GM12872 (cell line): ENCODE results near the gene SEMA3B.

Experiments used
- TF ChIP-seq, protein P1 (sequence below): IDR thresholded peaks from 3 replicates; pipeline ENCODE4 v1.5.1; 2011; ENCODE audit warnings: low read depth, mild to moderate bottlenecking, low read length, moderate library complexity; ENCODE audit not compliant: insufficient read depth

Gene SEMA3B

DNA sequence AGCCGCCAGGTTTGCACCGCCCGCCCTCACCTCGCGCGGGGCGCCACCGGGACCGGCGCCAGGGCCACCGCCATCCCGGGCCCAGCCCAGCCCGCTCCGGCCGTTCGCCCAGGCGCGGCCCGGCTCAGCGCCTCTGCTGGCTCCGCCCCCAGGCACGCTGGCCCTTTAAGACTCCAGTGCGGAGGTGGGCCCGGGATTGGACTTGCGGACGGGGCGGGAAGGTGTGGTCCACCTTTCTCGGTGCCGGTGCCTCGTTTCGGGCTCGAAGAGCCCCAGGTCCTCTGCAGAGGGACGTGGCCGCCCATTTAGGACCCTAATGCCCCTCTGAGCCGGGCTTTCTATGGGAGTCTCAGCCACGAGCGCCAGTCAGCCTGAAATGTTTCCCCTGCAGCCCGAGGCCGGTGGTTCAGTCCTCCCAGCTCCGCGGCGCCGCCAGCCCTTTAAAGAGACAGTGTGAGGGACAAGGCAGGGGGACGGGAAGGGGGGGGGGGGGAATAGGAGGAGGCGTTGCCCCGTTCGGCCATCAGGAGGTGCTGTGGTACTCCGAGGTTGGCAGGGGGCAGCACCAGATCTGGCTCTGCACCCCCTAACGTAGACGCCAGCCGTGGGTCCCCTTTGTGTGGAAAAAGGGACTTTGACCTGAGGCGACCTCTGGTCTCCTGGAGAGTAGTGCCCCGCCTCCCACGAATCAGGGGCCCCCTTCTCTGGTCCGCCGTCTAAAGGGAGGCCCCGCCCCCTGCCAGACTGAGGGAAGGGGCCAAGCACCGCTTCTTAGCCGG lies 52.6 kb downstream of the SEMA3B start:
- TF ChIP-seq, protein P1, sequence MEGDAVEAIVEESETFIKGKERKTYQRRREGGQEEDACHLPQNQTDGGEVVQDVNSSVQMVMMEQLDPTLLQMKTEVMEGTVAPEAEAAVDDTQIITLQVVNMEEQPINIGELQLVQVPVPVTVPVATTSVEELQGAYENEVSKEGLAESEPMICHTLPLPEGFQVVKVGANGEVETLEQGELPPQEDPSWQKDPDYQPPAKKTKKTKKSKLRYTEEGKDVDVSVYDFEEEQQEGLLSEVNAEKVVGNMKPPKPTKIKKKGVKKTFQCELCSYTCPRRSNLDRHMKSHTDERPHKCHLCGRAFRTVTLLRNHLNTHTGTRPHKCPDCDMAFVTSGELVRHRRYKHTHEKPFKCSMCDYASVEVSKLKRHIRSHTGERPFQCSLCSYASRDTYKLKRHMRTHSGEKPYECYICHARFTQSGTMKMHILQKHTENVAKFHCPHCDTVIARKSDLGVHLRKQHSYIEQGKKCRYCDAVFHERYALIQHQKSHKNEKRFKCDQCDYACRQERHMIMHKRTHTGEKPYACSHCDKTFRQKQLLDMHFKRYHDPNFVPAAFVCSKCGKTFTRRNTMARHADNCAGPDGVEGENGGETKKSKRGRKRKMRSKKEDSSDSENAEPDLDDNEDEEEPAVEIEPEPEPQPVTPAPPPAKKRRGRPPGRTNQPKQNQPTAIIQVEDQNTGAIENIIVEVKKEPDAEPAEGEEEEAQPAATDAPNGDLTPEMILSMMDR = peak; percentile 82

DNA sequence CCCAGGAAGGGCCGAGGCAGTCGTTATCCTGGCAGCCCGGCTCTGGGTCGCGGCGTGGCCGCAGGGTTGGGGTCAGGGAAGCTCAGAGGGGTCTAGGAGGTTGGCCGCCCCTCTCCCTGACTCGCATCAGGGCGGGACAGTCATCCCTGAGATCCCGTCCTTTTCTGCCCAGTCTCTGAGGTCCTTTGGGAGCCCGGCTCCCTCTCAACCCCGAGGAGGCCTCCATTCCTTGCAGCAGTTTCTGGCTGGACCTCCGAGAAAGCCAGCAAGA lies 53.1 kb downstream of the SEMA3B start:
- TF ChIP-seq, protein P1 = no peak

DNA sequence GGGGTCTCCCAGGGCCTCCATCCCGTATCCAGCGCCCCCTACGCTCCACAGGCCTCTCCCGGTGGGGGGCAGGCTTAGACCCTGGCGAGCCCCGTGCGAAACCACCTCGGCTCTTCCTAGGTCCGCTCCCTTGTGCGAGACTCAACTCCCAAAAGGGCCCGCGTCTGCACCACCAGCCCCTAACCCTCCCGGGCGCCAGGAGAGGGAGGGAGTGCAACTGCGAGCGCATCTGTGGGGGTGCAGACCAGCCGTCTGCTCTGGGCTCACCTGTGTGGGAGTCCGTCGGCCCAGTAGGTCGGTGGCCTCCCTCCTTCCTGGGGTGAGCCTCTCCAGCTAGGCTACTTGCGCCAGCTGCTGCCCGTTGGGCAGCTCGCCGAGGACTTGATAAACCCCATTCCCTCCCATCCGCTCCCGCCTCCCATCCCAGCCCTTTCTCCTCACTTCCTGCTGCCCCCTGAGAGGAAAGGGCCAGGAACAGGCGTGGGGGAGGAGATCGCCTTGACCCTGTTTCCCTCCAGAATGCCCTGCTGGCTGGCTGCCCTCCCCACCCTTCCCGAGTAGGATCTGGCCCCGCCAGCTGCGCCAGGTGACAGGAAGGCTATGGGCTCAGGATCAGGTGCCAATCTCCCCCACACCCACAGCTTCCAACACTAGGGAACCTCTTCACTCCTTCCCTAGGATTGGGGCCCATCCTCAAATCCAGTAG lies 53.6 kb downstream of the SEMA3B start, which contains the start of gene HYAL2:
TSS of gene HYAL2 (minus strand) at position 360 of the 706 bp plus-strand sequence. CDS start 2,256 bp downstream, outside the sequence.
- TF ChIP-seq, protein P1 = no peak

DNA sequence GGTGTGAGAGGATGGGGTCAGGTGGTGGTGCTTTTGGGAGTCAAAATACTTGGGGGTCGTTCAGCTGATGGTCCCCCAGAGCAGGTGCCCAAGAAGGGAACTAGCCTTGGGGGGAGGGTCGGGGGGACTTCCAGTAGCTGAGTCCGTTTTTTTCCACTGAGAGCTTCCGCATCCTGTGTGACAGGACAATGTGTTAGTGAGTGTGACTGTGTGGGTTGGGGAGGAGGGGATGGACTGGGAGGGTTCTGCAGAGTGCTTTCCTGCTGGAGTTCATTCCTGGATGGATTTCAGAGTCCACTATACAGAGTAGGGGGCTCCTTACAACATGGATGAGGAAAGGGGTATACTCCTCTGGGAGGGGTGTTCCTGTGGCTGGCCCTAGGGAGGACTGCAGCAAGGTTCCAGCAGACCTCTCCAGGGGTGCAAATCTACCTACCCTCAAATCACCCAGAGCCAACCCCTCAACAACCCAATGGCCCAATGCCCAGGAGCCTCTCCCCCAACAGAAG lies 54.2 kb downstream of the SEMA3B start:
- TF ChIP-seq, protein P1 = no peak

DNA sequence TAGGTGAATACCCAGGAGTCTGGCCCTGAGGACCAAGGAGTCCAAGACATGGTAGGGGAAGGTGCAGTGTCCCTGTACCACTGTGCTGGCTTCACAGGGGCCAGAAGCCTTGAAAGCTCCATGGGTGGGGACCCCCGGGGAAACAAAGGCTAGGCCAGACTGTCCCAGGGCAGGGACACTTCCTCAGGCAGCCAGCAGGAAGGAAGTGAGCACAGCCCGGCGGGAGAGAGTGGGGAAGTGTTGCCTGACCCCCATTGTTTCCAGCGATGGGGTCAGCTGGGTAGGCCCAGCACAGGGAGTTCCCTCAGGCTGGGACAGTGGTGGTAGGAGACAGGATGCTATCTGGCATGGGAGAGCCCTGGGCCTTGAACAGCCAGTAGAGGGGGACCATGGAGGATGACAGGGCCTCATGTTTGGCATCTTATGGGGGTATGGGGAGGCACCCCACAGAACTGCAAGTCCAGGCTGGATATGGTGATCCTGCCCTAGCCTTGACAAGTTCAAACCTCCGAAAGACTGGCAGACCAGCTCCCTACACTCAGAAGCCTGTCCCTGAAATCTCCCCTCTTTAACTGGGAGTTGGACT lies 54.8 kb downstream of the SEMA3B start:
- TF ChIP-seq, protein P1 = no peak

DNA sequence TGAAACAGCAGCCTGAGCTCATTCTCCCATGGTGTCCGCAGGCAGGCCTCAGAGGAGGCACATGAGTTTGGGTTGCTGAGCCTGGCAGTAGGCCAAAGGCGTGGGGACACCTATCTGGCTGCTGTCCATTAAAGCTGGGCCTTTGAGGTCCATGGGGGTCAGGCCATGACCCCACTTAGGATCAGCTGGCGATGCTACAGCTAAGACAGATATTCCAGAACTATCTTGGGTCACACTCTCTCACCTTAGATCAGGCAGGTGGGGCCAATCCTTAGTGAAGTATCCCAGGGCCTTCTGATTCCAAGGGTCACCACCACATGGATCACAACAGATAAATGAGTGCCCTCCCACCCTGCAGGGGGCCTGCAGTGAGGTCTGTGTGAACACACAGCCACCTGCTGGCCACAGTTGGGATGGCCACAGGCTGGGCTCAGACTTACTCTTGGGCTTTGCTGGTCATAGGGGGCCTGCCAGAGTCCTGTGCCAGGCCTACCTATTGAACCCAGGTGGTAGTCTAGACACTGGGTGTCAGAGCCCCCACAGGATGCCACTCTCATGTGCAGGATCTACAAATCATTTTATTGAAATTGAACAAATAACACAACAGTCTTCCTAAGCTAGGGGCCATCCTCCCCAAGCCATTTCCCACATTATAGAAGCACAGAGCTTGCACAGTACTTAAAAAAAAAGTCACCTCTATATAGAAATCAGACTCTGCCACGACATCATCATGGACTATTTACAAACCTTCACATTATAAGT lies 55.6 kb downstream of the SEMA3B start:
- TF ChIP-seq, protein P1 = peak; percentile 88

DNA sequence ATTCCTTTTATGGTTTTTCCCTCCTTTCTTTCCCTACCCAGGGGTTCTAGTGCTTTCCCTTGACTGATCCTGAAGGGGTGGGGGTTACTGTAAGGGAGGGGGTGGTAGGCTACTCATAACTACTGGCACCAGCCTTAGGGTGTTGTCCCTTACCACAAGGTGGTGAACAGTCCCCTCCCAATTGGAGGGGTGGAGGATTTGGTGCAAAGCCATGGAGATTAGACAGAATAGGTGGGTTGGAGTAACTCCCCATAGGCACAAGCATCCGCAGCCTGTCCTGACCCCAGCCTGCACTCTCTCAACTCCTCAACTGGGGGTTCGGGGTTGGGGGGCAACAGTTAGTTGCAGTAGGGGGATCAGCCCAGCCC lies 56.1 kb downstream of the SEMA3B start:
- TF ChIP-seq, protein P1 = no peak
